GM21717 (cell line): ENCODE data around the gene AK5.

Source experiments
- ATAC-seq: cut with Tn5 transposase; IDR thresholded peaks from one replicate; pipeline ENCODE4 v1.9.1; 2021; ENCODE audit warnings: mild to moderate bottlenecking, moderate library complexity; ENCODE audit not compliant: unreplicated experiment

The AK5 gene

DNA sequence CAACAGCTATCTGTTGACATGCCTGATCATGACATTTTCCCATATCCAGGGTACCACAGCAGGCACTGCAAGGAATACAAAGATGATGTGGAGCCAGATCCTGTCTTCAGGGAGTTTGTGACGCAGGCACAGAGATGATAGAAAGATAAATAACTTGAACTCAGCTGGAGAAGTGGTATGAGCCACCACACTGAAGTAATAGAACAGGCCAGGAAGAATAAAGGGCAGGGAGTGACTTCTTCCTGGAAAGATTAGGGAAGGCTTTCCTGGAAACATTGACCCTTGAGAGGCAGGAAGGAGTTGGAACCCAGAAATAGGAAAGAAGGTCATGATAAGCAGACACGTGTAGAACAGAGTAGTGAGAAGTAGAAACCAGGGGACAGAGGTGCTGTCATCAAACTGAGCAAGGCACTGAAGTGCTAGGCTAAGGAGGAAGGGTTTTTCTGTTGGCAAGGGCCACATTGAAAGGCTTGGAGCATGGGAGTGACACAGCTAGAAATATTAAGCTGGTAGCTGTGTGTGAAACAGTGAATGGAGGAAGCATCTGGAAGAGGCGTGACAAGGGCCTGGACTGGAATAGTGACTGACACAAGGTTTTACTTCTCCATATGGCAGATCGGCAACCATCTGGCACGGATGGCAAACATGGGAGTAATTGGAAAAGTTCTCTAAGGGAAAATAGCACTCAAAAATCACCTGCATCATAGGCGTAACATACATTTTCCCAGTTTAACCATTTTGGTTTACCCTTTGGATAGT is 68.4 kb downstream of the AK5 start:
- ATAC-seq = no peak

DNA sequence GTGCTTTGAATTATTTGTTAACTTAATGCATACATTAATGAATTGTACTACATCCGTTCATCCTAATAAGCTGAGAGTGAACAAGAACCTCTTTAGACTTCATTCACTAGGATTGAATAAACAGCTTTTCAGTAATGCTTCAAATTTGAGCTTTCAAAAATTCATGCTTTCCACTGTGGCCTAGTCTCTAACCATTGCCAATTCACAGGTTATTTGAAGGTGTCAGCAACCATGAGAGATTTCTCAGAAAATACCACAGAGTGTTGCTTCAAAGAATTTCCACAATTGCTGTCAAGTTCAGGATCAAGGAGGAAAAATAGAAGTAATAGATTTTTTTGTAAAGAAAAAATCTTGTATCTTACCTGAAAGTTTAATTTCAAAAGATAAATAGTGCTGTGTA is 72.7 kb downstream of the AK5 start:
- no peak for ATAC-seq

DNA sequence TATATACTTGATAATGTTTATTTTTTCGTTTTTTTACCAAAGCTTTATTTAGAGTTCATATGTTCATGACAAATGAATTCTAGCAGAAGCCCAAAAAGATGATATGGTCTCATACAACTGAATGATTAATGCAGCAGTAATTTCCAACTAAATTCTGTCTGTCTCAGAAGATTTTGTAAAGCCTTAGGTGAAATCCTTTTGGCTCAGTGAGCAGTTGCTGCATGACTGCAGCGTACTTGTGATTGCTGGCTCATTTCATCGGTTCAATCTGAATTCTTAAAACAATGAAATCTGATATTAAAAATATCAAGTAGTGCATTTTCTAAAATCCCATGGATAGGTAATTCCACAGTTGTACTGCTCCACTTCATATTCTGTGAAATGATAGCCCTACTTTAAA is 73.2 kb downstream of the AK5 start:
- no peak for ATAC-seq

DNA sequence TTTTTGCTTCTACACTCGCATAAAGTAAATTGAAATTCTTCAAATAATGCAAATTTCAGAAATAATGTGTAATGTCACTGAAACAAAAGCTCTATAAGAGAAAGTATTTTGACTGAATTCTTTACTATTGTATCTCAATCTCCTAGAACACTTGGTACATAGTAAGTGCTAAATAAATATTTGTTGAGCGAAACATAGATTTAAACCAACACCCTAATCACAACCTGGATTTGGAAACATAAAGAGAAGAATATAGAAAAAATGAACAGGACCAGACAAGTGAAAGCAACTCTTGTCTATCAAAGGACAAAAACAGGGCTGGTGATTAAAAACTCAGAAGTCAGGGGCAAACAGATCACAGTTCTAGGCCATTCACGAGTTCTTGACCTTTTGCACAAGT is 74.3 kb downstream of the AK5 start:
- ATAC-seq = no peak

DNA sequence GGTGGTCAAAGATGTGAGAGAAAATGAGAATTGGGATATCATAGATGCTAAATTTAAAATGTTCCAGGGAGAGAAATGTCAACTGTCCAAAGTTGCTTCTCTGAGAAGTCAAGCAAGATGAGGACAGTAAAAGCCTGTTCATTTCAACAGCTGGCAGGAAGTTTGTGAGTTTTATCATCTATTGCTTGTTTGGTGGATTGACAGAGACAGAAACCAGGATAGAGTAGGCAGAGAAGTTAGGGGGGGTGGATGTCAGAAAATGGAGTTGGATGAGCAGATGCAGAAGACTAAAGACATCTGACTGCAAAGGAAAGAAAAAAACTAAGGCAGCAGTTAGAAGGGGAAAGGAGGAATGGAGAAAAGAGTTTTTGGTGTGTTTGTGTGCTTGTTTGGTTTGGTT is 78.4 kb downstream of the AK5 start:
- ATAC-seq = no peak

DNA sequence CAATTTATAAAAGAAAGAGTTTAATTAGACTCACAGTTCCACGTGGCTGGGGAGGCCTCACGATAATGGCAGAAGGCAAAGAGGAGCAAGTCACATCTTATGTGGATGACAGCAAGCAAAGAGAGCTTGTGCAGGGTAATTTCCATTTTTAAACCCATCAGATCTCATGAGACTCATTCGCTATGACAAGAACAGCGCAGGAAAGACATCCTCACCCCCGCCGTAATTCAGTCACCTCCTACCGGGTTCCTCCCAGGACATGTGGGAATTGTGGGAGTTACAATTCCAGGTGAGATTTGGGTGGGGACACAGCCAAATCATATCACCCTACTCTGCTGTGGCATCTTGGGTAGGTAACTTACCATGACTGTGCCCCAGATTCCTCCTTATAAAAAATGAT is 79.8 kb downstream of the AK5 start:
- no peak for ATAC-seq

DNA sequence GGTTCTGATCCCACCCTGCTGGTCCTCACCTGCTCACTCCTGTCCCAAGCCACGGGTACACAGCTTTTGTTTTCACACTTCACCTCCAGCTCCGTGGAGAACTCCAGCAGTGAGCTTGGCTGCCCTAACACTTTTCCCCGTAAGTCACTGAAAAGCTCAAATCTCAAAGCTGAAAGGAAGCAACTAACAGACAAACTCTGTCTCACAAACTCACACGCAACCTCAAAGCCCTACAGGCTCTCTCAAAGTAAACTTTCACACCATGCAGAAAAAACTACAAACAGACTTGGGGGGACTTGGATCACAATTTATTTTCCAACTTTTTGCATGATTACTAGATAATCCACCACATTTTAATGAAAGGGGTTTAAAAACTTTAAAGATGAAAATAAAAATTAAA is 88.3 kb downstream of the AK5 start:
- no peak for ATAC-seq

DNA sequence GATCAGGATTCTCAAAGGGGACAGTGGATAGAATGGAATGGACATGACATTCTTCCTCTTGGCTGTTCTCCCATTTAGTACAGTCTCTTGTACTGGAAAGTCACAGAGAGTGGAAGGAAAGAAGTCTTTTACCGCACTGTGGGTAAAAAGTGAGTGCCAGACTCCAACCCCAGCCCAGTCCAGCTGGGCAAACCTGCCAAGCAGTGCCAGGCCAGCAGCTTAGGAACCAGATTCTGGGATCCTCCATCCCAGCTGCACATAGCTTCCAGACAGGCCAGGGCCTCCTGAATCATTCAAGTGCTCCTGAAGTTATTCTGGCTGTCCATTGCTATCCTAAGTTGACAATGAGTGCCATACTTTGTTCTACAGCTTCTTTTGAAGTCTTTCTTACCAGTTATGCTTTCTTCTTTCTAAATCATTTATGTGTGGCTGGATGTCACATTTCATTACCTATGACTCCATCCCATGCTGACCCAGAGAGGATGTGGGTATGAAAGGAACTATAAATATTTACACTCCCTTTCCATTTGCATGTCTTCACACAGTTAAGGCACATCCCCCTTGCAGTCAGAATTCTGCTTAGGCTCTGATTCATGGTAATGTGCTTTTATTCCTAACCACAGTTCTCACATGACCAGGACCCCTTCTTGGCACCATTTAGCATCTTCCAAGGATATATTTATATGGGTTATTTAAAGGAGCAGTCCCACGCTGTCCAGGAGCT is 88.9 kb downstream of the AK5 start:
- no peak for ATAC-seq

DNA sequence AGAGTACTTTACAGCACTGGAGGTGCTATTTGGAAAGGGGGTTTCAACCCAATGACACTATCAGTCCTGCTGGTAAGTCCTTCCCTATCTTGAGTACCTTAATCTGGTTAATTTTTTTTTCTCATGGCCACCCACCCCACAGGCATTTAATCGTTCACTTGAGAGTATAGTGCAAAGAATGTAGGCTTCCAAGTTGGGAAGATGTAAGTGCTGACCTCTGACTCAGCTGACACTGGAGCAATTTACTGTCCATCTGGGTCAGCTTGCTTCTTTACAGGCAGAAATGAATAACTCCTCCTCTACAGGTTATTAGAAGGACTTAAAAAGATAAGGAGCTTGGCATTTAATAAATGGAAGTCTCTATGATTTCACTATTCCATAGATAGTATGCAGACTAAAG is 89.6 kb downstream of the AK5 start:
- no peak for ATAC-seq

DNA sequence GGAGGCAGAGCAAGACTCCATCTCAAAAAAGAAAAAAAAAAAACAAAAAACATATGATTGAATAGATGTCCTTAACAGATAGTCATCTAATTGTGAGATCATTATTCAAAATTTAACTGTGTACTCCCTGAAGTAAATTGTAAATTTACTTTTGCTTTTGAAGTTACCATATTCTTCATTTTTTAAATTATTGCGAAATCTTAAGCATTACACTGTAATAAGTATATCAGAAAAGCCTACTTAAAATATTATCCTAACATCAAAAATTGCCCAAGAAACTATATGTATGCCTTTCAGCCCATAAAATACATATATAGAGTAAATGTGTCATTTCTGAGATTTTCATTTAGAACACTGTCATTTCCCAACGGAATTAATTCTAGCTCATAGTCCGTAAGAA is 91.9 kb downstream of the AK5 start:
- ATAC-seq = no peak

DNA sequence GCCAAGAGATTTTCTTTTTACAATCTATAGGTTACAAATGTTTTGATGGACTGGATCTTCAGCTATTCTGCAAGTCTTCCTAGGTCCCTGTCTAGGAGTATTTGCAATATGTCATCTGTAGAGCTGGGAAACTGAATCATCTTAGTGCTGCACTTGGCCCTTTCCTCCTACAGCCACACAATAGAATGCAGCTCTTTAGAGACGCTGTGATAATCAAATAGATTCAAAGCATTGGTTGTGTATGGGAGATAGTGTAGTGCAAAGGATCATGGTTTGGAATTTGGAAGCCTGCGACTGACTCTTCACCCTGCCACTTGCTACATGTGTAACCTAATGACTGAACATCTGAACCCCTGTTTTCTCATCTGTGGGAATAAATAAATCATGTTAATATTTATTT is 93.7 kb downstream of the AK5 start:
- ATAC-seq = no peak

DNA sequence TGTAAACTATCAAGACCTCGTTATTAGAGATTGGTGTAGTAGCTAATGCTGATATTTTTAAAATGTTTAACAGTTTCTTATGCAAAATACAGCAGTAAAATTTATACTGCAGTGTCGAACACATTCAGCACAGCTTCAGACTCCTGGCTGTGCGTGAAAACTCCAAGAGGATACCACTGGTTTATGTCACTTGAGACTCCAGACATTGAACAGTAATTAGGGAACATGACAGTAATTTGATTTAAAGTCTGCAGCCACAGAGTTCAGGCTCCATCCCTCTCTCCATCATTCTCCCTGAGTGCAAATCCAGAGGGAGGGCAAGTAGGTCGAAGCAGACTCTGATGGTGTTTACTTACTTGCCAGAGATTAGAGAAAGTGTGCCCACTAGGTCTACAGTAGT is 94.2 kb downstream of the AK5 start:
- no peak for ATAC-seq

DNA sequence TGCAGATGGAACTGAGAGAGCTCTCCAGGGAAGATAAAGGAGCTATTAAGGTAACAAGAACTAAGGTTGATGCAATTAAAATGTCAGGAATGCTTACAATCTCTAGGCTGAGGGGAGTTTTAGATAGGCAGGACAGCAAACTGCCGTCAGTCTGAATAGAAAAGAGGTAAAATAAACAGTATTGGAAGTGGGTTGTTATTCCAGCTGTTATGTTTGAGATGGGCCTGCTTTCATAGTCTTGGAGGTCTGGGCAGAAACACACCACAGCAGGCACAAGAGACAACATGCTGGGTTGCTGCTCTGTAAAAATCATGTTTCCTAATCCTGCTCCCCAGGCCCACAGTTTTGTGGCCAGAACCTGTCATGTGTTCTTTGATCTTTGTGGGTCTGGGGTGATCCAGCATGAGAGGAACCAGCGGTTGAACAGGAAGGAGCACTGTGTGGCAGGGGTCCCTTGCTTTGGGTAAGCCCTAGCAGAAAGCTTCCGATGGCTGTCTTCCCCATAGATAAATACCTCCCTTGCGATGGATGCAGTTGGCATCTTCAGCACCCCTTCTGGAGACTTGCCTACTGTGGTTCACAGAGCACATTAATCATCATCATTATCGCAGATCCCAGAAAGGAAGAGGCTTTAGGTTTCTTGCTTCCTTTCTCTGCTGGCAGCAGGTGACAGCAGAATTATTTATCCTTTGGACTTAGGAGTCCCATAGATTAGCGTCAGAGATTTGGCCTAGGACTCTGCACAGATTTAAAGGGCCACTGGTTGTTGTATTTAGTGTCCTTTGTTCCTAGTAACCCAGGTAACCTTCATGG is 97.1 kb downstream of the AK5 start:
- ATAC-seq = no peak

DNA sequence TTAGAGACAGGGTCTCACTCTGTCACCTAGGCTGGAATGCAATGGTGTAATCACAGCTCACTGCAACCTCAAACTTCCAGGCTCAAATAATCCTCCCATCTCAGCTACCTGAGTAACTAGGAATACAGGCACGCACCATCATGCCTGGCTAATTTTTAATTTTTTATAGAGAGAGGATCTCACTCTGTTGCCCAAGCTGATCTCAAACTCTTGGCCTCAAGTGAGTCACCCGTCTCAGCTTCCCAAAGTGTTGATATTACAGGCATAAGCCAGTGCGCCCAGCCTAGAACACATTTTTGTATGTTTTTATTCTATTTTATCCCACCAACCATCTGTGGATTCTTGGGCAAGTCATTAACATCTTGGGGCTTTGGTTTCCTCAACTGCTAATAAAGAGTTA is 100.5 kb downstream of the AK5 start:
- ATAC-seq = no peak

DNA sequence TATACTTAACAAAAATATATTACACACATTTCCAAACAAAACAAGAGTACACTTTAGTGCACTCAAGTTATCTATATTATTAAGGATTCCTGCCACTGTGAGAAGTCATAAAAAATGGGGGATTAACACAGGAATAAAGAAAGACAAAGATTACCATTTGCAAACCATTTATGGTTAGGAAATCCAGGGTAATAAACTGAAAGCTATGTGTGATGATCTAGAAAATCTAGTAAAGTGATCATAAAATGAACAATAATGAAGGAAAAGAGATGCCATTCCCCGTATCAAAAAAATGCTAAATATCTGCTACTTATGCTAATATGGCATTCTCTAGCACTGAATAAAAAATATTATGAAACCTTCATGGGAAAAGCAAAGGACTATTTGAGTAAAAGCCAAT is 101.4 kb downstream of the AK5 start:
- ATAC-seq = no peak

DNA sequence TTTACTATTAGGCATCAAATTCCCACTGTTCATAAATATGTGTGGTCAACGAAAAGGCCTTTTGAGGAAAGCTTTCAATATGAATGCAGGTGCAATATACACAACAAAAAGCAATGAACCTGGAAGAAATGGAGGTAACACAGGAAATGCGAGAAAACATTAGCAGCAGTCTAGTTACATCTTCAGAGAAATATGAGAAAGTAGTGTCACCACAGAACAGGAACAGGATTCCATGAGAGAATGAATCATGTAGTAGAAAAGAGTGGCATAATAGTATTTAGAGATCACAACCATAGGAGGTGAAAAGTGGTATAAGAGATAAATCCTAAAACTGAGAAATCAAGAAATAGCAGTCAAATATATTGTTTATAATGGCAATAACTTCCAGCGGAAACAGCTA is 103.7 kb downstream of the AK5 start:
- no peak for ATAC-seq

DNA sequence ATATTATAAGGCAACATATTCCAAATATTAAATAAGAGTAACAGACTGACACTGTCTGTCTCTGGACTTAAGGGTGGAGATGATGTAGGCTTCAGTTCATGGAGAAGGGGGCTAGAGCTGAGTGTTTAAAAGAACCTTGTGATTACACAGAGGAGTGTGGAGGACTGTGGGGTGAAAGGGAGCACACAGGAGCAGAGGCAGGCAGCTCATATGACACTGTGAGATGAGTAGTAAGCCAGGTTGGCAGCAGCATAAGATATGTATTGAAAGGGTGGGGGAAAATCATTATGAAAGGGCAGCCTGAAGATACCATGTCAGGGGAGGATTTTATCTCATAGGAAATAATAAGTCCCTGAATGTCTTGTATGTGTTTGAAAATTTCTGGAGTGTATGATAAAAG is 104.5 kb downstream of the AK5 start:
- ATAC-seq = no peak

DNA sequence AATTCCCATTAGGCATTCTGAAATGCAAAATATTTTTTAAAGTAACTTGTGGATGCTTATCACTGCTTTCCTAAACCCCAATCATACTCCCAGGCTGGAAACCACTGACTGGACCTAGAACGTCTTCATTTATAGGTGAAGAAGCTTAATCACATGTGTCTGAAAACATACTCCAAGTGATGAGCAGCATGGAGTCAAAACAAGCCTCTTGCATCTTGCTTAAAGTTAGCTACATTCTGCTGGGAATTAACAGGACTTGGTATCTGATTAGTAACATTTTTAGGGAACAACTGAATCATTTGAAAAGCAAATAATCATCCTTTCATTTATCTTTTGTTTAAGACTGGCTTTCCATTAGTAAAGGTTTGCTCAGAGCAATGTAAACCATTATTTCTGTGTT is 105.7 kb downstream of the AK5 start:
- ATAC-seq = no peak

DNA sequence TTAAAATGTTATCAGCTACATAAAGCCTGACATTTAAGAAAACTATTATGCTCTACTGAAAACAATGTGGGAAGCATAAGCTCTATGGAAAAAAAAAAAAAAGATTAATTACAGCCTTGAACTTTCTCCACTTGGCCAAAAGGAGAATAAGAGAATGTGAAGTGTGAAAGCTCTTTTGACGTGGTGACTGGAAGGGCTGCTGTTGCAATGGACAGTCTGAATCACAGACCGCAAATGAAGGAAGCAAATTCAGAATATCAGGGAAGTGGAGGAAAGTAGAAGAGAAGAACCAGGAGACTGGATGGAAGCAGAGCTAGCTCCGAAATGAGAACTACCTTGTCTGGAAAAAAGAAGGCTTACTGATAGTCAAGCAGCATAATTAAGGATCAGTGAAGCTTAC is 106.8 kb downstream of the AK5 start:
- ATAC-seq = no peak

DNA sequence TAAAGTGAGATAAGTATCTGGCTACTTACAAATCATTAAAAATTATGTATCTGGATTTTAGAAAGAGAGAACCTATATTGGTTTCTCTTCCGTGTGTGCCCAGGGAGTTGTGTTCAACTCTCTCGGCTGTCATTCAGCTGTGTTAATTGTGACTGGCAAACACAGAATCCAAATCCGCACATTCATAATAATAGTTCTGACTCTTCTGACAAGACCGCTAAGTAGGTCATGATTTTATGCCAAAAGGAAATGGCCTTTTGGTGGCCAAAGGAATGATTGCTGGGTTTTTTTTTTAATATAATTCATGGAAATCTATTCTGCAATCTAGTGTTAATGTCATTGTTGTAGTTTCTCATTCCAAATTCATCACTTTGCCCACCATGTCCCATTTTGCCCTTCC is 110.7 kb downstream of the AK5 start:
- no peak for ATAC-seq

DNA sequence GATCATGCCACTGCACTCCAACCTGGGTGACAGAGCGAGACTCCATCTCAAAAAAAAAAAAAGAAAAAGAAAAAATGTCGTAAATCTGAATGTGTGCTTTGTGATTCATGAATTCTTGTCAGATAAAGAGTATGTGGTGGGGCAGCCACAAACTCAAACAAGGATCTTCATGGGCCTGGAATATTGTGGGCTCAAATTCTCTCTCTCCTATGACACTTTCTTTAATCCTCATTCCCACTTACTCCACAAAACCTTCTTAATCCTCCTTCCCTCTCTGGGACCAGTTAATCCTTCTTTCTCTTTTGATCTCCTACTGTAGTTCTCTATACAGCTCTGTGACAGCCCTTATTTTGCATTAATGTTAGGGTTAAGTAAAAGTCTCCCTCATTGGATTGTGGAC is 112.3 kb downstream of the AK5 start:
- no peak for ATAC-seq

DNA sequence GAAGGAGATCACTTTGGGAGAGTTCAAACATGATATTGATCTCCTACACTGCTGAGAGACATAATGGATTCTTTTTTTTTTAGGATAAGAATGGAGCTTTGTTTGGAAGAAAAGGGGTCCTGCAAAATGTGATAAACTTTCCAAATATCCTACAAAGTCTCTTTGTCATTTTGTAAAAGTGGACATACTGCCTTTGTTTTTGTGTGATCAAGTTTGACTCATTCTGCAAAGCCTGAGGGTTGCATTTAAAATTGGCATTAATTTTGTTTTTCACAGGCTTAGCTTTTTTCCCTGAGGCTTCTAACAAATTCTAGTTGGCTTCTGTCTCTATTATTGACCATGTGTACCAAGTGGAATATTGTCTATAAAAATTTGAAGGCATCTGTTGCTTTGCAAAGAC is 113.2 kb downstream of the AK5 start:
- no peak for ATAC-seq
